GM21381 (cell line): Measurements from ENCODE around the gene PPM1H.
"Not testable (repeated sequence)": the region's sequence is repeated elsewhere in the genome, so short reads cannot be mapped to it uniquely, and the experiment has no call there.

Experiments used
- ATAC-seq: cut with Tn5 transposase; IDR thresholded peaks from one replicate; pipeline ENCODE4 v1.9.1; 2021; ENCODE audit warnings: mild to moderate bottlenecking, moderate library complexity; ENCODE audit not compliant: unreplicated experiment

PPM1H gene

GRCh38 chr12:62934799-62935674 lies at the start of gene PPM1H:
Gene PPM1H (minus strand): TSS chr12:62935150. CDS start chr12:62934736, 414 bp downstream.
- peak; percentile 76 for ATAC-seq

- no peak for ATAC-seq
These were observed 48.6 kb upstream of the PPM1H start for GRCh38 chr12:62983594-62983993.

- ATAC-seq, result no peak
These were observed 43.8 kb upstream of the PPM1H start for GRCh38 chr12:62978768-62979167.

GRCh38 chr12:62977883-62978282 lies 42.9 kb upstream of the PPM1H start:
- ATAC-seq, result no peak

GRCh38 chr12:62977418-62977817 lies 42.5 kb upstream of the PPM1H start:
- no peak for ATAC-seq

- ATAC-seq, result no peak
These were observed 41.2 kb upstream of the PPM1H start for GRCh38 chr12:62976110-62976662.

GRCh38 chr12:62971769-62972525 lies 37.0 kb upstream of the PPM1H start:
- ATAC-seq, result no peak

- no peak for ATAC-seq
These were observed 34.7 kb upstream of the PPM1H start for GRCh38 chr12:62969695-62970094.

GRCh38 chr12:62967701-62968100 lies 32.8 kb upstream of the PPM1H start:
- no peak for ATAC-seq

- ATAC-seq, result no peak
These were observed 32.1 kb upstream of the PPM1H start for GRCh38 chr12:62966990-62967506.

GRCh38 chr12:62966446-62966989 lies 31.6 kb upstream of the PPM1H start:
- not testable (repeated sequence) for ATAC-seq

GRCh38 chr12:62965700-62966099 lies 30.8 kb upstream of the PPM1H start:
- ATAC-seq, result not testable (repeated sequence)

- not testable (repeated sequence) for ATAC-seq
These were observed 30.3 kb upstream of the PPM1H start for GRCh38 chr12:62965242-62965641.

- ATAC-seq, result no peak
These were observed 28.6 kb upstream of the PPM1H start for GRCh38 chr12:62963486-62964041.

GRCh38 chr12:62960324-62960723 lies 25.4 kb upstream of the PPM1H start:
- ATAC-seq, result no peak

- no peak for ATAC-seq
These were observed 24.8 kb upstream of the PPM1H start for GRCh38 chr12:62959745-62960144.

GRCh38 chr12:62957233-62957953 lies 22.4 kb upstream of the PPM1H start:
- no peak for ATAC-seq

- ATAC-seq, result no peak
These were observed 20.7 kb upstream of the PPM1H start for GRCh38 chr12:62955678-62956077.

GRCh38 chr12:62950317-62950716 lies 15.4 kb upstream of the PPM1H start:
- no peak for ATAC-seq

GRCh38 chr12:62948123-62948522 lies 13.2 kb upstream of the PPM1H start:
- ATAC-seq, result no peak
